ENCODE measurements around the gene MKLN1. TPM values are rescaled to one million over a fixed set of nuclear protein-coding genes. Genes with fewer than 3 reads are reported as not detected.
"Not testable (repeated sequence)": the region's sequence is repeated elsewhere in the genome, so short reads cannot be mapped to it uniquely, and the experiment has no call there.

MKLN1 gene
- 45.7 TPM for total RNA-seq

- DNase-seq (ENCODE audit: low spot score in 2 of 2) = peak; percentile 87 to 89
- no peak for FAIRE-seq
Measured at GRCh38 chr7:131327626-131328376, at the start of gene MKLN1. Gene MKLN1, plus strand, starts transcription at chr7:131327876. Its CDS starts 24 bp downstream, at chr7:131327900.

GRCh38 chr7:131279044-131279443 is 48.6 kb upstream of the MKLN1 start:
- FAIRE-seq = no peak
- DNase-seq (ENCODE audit: low spot score in 2 of 2) = no peak

GRCh38 chr7:131281266-131282048 is 46.2 kb upstream of the MKLN1 start:
- DNase-seq (ENCODE audit: low spot score in 2 of 2) = no peak
- no peak for FAIRE-seq

GRCh38 chr7:131284702-131285419 is 42.8 kb upstream of the MKLN1 start:
- FAIRE-seq = no peak
- no peak for DNase-seq (ENCODE audit: low spot score in 2 of 2)

- no peak for DNase-seq (ENCODE audit: low spot score in 2 of 2)
- FAIRE-seq = no peak
Measured at GRCh38 chr7:131285556-131285955, 42.1 kb upstream of the MKLN1 start.

GRCh38 chr7:131288450-131288849 is 39.2 kb upstream of the MKLN1 start:
- FAIRE-seq = no peak
- DNase-seq (ENCODE audit: low spot score in 2 of 2) = no peak

GRCh38 chr7:131289051-131289450 is 38.6 kb upstream of the MKLN1 start:
- DNase-seq (ENCODE audit: low spot score in 2 of 2) = no peak
- no peak for FAIRE-seq

GRCh38 chr7:131292141-131292905 is 35.4 kb upstream of the MKLN1 start:
- no peak for DNase-seq (ENCODE audit: low spot score in 2 of 2)
- FAIRE-seq = no peak

GRCh38 chr7:131293018-131293417 is 34.7 kb upstream of the MKLN1 start:
- no peak for DNase-seq (ENCODE audit: low spot score in 2 of 2)
- no peak for FAIRE-seq

- FAIRE-seq (no peak), DNase-seq (ENCODE audit: low spot score in 2 of 2) (no peak)
Measured at GRCh38 chr7:131294553-131294952, 33.1 kb upstream of the MKLN1 start.

GRCh38 chr7:131298608-131298992 is 29.1 kb upstream of the MKLN1 start:
- FAIRE-seq (no peak), DNase-seq (ENCODE audit: low spot score in 2 of 2) (no peak)

GRCh38 chr7:131299074-131299473 is 28.6 kb upstream of the MKLN1 start:
- DNase-seq (ENCODE audit: low spot score in 2 of 2) = no peak
- FAIRE-seq = no peak

GRCh38 chr7:131300078-131300477 is 27.6 kb upstream of the MKLN1 start:
- no peak for FAIRE-seq
- no peak for DNase-seq (ENCODE audit: low spot score in 2 of 2)

- FAIRE-seq (no peak), DNase-seq (ENCODE audit: low spot score in 2 of 2) (no peak)
Measured at GRCh38 chr7:131300572-131301466, 26.9 kb upstream of the MKLN1 start.

GRCh38 chr7:131302446-131302845 is 25.2 kb upstream of the MKLN1 start:
- FAIRE-seq (no peak), DNase-seq (ENCODE audit: low spot score in 2 of 2) (no peak)

GRCh38 chr7:131302876-131303707 is 24.6 kb upstream of the MKLN1 start:
- FAIRE-seq = no peak
- peak in 1 of 2 donors; percentile 34 for DNase-seq (ENCODE audit: low spot score in 2 of 2)

GRCh38 chr7:131305152-131305551 is 22.5 kb upstream of the MKLN1 start:
- FAIRE-seq (no peak), DNase-seq (ENCODE audit: low spot score in 2 of 2) (no peak)

GRCh38 chr7:131306041-131306440 is 21.6 kb upstream of the MKLN1 start:
- DNase-seq (ENCODE audit: low spot score in 2 of 2); FAIRE-seq: not testable (repeated sequence)
